Measurements from ENCODE around the gene TIGD3.

Gene TIGD3

DNA sequence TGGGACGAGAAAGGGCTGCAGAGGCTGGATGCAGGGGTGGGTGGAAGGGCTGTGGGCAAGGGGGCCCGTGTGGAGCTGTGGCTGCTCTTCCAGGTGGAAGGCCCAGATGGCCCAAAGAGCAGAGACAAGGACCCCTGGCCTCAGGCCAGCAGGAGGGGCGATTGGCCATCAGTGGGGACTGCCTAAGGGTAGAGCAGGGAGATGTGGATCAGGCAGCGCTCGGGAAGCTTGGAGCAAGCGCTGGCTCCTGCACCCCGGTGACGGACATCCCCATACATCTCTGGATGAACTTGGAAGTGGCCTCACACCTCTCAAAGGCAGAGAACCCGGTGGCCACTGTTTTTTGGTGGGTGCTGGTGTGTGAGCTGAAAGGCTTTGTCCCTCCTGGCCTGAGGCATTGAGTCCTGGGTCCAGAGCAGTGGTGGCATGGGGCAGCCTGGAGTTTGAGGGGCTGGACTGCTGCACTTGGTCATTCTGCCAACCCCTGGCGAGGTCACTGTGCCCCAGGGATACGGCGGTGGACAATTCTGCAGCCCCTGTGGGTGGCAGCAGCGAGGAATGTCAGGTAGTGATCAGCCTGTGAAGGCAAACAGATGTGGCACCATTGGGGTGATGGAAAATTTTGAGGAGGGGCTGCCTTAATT lies 37.8 kb downstream of the TIGD3 start:
- no peak for DNase-seq

DNA sequence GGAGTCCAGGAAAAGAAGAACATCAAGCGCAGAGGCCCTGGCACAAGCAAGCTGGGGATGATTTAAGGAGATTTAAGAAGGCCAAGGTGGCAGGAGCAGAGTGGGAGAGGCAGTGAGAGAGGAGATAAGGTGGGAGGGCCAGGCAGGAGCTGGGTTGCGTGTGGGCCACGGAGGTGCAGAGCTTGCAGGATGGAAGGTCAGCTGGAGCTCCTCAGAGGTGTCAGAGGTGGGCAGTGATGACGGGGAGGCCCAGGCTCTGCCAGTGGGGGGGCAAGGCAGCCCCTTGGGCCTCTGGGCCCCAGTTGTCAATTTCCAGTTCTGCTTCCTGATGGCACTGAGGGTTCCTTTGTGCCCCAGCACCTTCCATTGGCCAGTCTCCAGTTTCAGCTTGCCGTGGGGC lies 38.3 kb downstream of the TIGD3 start:
- no peak for DNase-seq

DNA sequence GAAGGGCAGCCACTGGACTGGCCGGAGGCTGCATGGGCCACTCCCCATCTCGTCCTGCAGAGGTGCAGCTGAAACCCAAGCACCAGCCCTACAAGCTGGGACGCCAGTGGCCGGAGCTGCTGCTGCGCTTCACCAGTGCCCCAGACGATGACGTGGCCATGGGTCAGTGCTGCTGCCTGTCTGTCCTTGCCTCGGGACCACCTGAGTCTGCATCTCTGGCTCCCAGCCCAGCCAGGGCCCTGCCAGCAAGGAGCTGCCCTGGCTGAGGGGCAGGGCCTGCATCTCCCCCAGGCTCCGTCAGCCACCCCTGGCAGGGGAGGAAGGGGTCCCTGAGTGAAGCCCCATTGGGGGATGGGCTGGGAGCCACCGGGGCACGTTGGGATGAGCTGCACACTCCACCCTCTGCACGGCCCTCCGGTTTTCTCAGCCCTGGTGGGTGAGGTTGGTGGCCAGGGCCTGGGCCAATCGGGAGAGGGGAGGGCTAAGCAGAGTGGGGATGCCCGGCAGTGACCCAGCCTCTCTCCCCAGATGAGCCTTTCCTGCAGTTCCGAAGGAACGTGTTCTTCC lies 39.0 kb downstream of the TIGD3 start:
- DNase-seq: no peak

DNA sequence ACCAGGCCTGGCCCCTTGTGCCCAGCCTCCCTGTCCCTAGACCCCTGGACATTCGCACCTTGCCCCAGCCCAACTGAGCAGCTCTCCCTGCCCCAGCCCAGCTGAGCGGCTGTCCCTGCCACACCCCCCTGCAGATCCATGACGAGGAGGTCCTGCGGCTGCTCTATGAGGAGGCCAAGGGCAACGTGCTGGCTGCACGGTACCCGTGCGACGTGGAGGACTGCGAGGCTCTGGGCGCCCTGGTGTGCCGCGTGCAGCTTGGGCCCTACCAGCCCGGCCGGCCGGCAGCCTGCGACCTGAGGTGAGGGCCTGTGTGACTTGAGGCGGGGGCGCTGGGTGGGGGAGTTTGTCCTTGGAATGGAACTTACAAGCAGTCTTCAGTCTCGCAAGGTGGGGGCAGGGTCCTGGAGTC lies 39.6 kb downstream of the TIGD3 start:
- no peak for DNase-seq

DNA sequence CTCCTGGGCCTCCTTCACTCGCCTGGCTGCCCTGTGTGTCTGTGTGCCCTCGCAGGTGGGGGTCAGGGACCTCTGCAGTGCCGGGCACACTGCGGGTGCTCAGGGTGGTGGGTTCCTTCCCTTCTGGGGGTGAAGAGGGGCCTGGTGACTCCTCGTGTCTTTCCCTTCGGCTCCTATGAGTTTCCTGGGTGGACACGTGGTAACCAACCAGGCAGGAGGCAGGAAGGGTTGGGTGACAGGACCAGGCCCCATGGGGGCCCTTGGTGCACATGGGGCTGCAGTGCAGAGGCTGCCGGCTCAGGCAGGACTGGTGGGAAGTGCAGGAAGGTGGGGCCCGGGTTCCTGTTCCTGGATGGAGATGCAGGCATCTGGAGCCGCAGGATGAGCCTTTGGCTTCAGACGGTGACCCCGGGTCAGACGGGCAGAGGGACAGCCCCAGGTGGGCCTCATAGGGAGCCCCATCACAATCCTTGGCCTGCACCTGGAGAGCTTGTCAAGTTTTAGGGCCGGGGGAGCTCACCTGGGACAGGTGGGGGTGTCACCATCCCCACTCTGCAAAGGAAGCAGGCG lies 41.5 kb downstream of the TIGD3 start:
- DNase-seq: no peak

DNA sequence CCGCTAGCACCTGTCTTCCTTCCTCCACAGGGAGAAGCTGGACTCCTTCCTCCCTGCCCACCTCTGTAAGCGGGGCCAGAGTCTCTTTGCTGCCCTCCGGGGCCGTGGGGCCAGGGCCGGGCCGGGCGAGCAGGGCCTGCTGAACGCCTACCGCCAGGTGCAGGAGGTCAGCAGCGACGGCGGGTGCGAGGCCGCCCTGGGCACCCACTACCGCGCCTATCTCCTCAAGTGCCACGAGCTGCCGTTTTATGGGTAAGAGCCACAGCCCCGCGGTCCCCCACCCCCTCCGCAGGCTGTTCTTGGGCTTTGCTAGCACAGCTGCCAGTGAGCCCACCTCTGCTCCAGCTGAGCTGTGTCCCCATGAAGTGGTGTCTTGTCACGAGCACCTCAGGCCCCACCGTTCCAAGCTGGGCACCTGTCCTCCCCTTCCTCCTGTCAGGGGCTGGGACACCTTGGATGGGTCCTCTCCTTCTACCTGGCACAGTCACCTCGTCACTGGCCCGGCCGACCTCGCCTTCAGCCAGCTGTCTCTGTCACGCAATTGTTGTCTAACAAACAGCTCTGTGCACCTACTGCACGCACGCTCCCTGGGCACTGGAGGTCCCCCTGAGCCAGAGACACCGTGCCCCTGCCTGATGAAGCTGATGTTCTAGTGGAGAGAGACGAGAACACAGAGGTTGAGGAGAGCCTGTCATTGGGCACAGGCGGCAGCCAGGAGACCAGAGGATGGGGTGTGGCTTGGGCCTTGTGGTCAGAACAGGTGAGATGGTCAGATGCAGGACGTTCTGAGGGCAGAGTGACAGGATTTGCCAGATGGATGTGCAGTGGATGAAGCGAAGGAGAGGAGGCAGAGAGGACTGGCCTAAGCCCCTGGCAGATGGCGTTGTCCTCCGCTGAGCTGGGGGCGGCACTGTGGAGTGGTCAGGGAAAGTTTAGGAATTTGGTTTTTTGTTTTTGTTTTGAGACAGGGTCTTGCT lies 42.5 kb downstream of the TIGD3 start:
- DNase-seq: no peak

DNA sequence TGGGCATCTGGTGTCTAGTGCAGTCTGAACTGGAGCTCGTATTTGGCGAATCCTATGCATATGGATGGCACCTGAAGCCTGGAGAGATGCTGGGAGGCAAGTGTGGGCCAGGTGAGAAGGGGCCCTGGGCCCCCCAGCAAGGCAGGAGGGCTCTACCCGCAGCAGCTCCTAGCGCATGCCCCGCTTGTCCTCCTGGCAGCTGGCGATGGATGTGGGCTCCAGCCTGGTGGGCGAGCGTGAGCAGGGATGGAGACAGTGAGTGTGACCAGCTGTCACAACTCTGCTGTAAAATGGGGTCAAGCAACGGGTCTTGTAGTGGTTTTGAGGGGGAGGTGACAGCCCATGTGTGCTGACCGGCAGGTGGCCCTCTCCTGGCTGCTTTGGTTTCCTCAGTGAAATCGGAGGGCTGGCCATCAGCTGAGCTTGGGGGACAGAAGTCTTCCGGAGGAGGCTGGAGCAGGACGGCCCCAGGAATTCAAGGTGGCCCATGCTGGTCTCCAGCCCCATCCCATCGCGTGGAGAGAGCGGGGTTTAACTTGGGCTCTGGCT lies 43.9 kb downstream of the TIGD3 start:
- no peak for DNase-seq

DNA sequence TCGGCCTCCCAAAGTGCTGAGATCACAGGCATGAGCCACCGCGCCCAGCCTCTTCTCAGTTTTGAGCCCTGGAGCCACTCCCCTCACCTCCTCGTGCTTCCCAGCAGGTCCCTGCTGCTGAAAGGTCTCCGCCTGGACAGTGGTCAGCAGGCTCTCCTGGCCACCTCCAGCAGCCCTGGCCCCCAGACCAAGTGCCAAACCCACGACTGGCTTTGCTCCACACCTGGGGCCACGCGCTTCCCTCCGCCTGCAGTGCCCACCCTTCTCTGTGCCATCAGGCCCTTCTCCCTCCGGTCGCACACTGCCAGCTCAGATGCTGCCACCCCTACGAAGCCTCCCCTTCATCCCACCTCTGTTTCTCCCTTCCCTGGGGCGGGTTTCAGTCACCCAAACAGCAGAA lies 44.7 kb downstream of the TIGD3 start:
- no peak for DNase-seq

DNA sequence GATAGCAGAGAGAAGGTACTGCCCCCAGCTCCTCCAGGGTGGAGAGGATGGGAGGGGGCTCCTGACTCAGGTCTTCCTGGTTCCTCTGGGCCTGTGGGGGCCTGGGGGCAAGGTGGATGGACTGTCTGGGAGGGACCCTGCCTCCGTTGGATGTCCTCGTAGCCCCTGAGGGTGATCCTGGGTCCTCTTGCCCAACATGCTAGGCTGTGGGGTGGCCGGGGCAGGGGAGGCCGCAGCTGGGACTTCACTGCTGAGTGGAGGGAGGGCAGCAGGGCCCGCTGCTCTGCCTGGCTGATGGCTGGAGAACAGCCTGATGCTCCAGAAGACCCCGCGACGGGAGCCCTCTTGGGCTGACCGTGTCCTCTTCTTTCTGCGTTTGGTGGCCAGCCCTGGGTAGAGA lies 45.3 kb downstream of the TIGD3 start:
- no peak for DNase-seq

DNA sequence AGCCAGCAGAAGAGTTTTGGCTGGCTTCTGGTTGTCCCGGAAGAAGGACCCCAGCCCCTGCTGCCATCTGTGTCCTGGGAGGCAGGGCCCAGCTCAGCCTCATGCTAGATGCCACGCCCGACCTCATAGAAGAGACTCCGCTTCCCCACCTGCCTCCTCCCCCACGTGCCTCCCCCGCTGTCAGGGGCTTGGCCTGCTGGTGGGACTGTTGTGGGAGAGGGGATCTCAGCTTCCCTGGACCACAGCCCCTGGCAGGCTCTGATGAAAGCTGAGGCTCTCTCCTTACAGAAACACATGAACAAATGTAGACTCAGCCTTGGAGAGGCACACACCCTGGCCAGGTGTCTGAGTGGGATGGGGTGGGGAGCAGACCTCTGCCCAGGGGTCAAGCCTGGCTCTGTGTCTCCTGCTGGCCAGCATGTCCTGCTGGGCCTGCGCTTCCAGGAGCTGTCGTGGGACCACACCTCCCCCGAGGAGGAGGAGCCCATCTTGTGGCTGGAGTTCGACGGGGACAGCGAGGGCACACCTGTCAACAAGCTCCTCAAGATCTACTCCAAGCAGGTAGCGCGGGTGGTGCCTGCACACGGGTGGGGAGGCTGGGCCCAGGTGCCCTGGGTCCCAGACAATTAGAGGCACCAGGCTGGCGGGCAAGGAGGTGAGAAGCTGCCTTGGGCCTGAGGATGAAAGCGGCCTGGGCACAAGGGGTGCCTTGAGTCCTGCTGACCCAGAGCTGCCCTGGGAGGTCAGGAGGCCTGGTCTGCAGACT lies 45.9 kb downstream of the TIGD3 start:
- DNase-seq: no peak

DNA sequence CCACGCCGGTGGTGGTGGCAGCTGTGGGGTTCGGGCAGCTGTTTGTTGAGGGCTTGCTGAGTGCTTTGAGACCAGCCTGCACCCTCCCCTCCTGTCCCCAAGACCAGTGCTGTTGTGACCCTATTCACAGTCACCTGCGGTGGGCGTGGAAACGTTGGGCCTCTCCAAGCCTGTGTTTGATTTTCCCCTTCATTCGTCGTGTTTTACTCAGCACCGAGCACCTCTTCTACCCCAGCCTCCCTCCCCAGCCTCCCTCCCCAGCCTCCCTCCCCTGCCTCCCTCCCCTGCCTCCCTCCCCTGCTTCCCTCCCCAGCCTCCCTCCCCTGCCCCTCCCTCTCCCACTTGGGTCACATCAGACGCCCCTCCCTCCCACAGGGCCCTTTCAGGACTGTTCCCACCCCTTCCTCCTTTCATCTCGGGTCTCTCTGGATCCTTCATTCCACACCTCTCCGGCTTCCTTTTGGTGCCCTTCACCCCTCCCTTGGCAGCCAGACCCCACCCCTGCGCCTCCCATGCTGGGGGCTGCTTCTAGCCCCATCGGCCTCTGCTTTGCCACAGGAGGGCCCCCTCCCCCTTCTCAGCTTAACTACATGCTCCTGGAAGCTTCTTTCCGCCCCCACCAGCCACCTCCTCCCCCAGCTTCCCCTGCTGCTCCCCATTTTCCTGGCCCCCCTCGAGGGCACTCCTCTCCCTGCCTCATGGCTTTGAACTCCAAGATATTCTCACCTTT lies 46.7 kb downstream of the TIGD3 start:
- DNase-seq: no peak

DNA sequence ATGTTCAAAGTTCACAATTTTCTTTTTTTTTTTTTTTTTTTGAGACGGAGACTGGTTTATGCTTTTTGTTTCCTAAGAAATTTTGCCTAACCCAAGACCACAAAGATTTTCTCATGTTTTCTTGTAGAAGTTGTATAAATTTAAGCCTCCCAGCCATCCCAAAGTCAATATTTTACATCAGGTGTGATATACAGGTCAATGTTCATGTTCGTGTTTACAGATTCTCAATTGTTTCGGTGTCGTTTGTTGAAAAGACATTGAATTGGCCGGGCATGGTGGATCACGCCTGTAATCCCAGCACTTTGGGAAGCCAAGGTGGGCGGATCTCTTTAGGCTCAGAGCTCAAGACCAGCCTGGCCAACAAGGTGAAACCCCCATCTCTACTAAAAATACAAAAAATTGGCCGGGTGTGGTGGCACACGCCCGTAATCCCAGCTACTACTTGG lies 47.3 kb downstream of the TIGD3 start:
- DNase-seq: no peak

DNA sequence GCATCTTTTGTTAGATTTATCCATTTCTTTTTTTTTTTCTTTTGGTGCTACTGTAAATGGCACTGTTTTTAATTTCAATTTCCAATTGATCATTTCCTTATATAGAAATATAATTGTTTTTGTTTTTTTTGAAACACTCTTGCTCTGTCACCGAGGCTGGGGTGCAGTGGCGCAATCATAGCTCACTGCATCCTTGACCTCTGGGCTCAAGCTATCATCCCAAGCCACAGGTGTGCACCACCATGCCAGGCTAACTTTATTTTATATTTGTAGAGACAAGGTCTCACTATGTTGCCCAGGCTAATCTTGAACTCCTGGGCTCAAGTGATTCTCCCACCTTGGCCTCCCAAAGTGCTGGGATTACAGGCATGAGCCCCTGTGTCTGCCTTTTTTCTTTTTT lies 48.2 kb downstream of the TIGD3 start:
- DNase-seq: no peak

DNA sequence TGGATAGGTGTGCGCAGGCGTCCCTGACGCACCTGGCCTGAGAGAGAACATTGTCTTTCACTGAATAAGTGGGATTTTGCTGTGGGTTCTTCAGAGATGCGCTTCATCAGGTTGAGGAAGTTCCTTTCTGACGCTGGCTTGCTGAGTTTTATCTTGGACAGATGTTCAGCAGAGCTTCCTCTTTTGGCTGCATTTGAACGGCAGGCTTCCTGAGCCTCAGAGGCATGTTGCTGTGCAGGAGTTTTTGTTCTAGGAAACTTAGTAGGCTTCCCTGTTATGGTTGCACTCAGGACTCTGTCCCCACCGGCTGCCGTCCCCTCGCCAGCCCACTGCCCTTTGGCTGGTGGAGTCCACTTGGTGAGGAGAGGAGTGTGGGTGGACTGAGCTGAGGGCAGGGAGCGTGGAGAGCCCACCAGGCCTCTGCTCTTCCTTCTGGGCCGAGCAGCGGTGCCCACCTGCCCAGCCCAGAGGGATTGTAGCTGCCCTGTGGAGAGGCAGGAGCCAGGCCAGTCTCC lies 49.1 kb downstream of the TIGD3 start:
- DNase-seq: no peak

DNA sequence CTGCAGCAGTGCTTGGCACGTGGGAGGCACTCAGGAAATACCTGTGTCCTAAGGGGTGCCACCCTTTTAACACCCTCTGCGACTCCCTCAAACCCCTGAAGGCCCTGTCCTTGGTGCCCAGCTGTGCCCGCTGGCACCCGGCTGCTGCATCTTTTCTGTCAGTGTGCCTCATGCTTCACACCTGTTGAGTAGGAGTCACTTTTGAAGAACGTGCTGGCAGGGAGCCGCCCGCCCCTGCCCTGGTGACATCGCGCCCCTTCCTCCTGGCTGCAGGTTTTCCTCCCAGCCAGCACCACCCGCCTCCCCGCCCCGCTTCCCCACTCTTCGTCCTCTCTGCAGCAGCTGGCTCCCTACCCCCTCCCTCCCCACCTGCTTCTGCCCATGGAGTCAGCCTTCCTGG lies 49.7 kb downstream of the TIGD3 start:
- no peak for DNase-seq

DNA sequence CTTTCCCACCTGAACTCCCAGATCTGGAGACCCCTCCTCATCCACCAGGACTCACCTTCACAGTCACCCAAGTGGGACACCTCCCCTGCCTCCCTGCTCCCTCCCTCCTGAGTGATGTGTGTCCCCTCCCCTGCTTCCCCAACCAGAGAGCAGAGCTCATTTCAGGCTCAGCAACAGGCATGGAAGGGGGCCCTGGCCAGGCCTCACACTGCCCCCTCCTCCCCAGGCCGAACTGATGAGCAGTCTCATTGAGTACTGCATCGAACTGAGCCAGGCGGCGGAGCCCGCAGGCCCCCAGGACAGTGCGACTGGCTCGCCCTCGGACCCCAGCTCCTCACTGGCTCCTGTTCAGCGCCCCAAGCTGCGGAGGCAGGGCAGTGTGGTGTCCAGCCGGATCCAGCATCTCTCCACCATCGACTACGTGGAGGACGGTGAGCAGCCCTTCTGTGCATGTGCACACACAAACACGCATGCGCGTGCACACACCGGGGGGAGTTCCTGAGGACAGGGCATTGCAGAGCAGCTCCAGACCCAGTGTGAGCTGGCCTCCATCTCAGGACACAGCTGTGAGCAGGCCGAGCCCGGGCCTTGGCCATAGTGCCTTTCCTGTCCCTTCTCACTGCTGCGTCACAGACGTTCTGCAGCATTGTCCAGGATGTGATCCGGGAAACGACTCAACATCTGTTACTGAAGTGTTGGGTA lies 50.2 kb downstream of the TIGD3 start:
- no peak for DNase-seq

Measured in NCI-H1092 (cell line).